HepG2 (cell line): ENCODE measurements around the gene STK4. TPM values are rescaled to one million over a fixed set of nuclear protein-coding genes. Genes with fewer than 3 reads are reported as not detected.
"Not testable (repeated sequence)": the region's sequence is repeated elsewhere in the genome, so short reads cannot be mapped to it uniquely, and the experiment has no call there.

ENCODE experiments used
- ATAC-seq: fragments of 200-7000 bp; cut with Tn5 transposase; 3 replicates; pipeline ENCODE4 v1.9.1; 2020; ENCODE audit warnings: mild to moderate bottlenecking, moderate library complexity
- BruUV-seq: library from RNA; stranded (reverse); fragments of 400-500 nt; replicated peaks from 2 replicates; lab custom pipeline; 2021; lab: Mats Ljungman, UMichigan
- CTCF ChIA-PET: fragments of 300-600 bp; formaldehyde crosslinking; extraction: SDS; loops from one replicate; lab custom pipeline; 2021; ENCODE audit warnings: low total read pairs, inconsistent platforms, low intra/inter-chr PET ratio; lab: Yijun Ruan, JAX
- POLR2A ChIA-PET: fragments of 350-600 bp; sonication (Branson Sonifier 250); formaldehyde crosslinking; loops from one replicate; lab custom pipeline; 2020; ENCODE audit warnings: antibody characterized with exemption, inconsistent platforms; lab: Yijun Ruan, JAX
- DNase-seq: peaks from one replicate; pipeline ENCODE4 v3.0.0-alpha.2; 2015; ENCODE audit warnings: low spot score
- FAIRE-seq: peaks from 3 replicates; lab custom pipeline; 2011; peaks lifted over from hg19 to GRCh38; lab: Jason Lieb, UNC
- H2AFZ ChIP-seq: one replicate; pipeline ENCODE4 v1.6.1; 2011; ENCODE audit warnings: low read length, inconsistent platforms
- H3K27ac ChIP-seq: fragments of 300-600 bp; 3 replicates; pipeline ENCODE4 v1.8.0; 2011; ENCODE audit warnings: mixed run types, mild to moderate bottlenecking, mixed read lengths, low read length, inconsistent platforms; ENCODE audit not compliant: insufficient read depth; ENCODE audit errors: extremely low read length
- H3K27me3 ChIP-seq, 2 experiments: fragments of 200-600 bp in 1 of 2; 2 replicates in 1 of 2; 3 replicates in 1 of 2; pipeline versions ENCODE4 v1.6.0 to v1.8.0; 2011; ENCODE audit warnings: low read length in 2 of 2, mild to moderate bottlenecking in 2 of 2, moderate library complexity in 2 of 2, inconsistent platforms in 1 of 2; ENCODE audit not compliant: insufficient read depth in 2 of 2, control insufficient read depth in 1 of 2
- H3K36me3 ChIP-seq, 2 experiments: fragments of 200-600 bp in 1 of 2; replicated peaks in 1 of 2; 2 replicates in 1 of 2; 3 replicates in 1 of 2; pipeline versions ENCODE4 v1.5.1 to v1.8.0; 2011; ENCODE audit warnings: low read length in 2 of 2, inconsistent platforms in 1 of 2; ENCODE audit not compliant: insufficient read depth in 2 of 2, control insufficient read depth in 1 of 2
- H3K4me1 ChIP-seq: 2 replicates; pipeline ENCODE4 v1.5.1; 2012; ENCODE audit warnings: low read length, inconsistent platforms; ENCODE audit not compliant: insufficient read depth
- H3K4me2 ChIP-seq: 2 replicates; pipeline ENCODE4 v1.6.0; 2011; ENCODE audit warnings: low read depth, low read length, inconsistent platforms
- H3K4me3 ChIP-seq, 3 experiments: fragments of 200-600 bp in 1 of 3; sonication (generic), shearing (Covaris generic) in 1 of 3; replicated peaks in 1 of 3; 2 replicates each; pipeline ENCODE4 v1.5.1; 2011 to 2016; ENCODE audit warnings: low read length in 3 of 3, inconsistent platforms in 2 of 3, low read depth in 2 of 3, mild to moderate bottlenecking in 2 of 3, control low read depth in 1 of 3, mixed read lengths in 1 of 3; ENCODE audit not compliant: insufficient read depth in 1 of 3
- H3K79me2 ChIP-seq: one replicate; pipeline ENCODE4 v1.6.1; 2011; ENCODE audit warnings: low read length, inconsistent platforms; ENCODE audit not compliant: insufficient read depth
- H3K9ac ChIP-seq: 2 replicates; pipeline ENCODE4 v1.6.0; 2011; ENCODE audit warnings: mild to moderate bottlenecking, low read depth, low read length, inconsistent platforms; ENCODE audit not compliant: insufficient read depth
- H3K9me3 ChIP-seq: 2 replicates; pipeline ENCODE4 v1.5.1; 2012; ENCODE audit warnings: mild to moderate bottlenecking, low read length
- H4K20me1 ChIP-seq: 2 replicates; pipeline ENCODE4 v1.6.0; 2011; ENCODE audit warnings: inconsistent platforms, mild to moderate bottlenecking, low read length, moderate library complexity; ENCODE audit not compliant: insufficient read depth
- SAFB2 ChIP-seq: sonication (generic); formaldehyde crosslinking; IDR thresholded peaks from 2 replicates; pipeline ENCODE4 v1.5.1; 2020; ENCODE audit warnings: missing genetic modification reagents, low read depth, mild to moderate bottlenecking, borderline replicate concordance
- WGBS: methylation state at CpG from one replicate; pipeline ENCODE4 v1.1.6; 2017; ENCODE audit warnings: low lambda C conversion rate; 5-methylcytosine and 5-hydroxymethylcytosine counted together
- in situ Hi-C: cut with HindIII; loops from 2 replicates; pipeline ENCODE4 v1.10.0; 2017; ENCODE audit warnings: low pct_unique_long_range_greater_than_20kb; ENCODE audit not compliant: extremely low pct_ligation_motif_present
- intact Hi-C: fragments of 100-400 bp; cut with micrococcal nuclease; formaldehyde crosslinking; loops from one replicate; pipeline ENCODE4 v1.10.0; 2022; ENCODE audit not compliant: unreplicated experiment
- polyA plus RNA-seq, 8 experiments: library from polyadenylated mRNA; depleted of rRNA in 3 of 8; stranded (reverse) in 7 of 8; unstranded in 1 of 8; fragments of >200 nt; fragmentation: Illumina TruSeq in 4 of 8; extraction: Trizol in 4 of 8; gene quantifications; 2 replicates each; pipeline versions ENCODE4 v1.2.1 to v1.2.3, GENCODE V29; 2011 to 2016; ENCODE audit warnings: low read depth in 4 of 8, missing spikeins in 1 of 8, mixed read lengths in 1 of 8; ENCODE audit not compliant: insufficient read depth in 1 of 8
- total RNA-seq, 5 experiments: library from RNA; depleted of rRNA; stranded (reverse); fragments of >200 nt; fragmentation: Illumina TruSeq; extraction: Trizol; gene quantifications; 2 replicates each; pipeline ENCODE4 v1.2.3, GENCODE V29; 2016; ENCODE audit warnings: low read depth in 1 of 5
- TF ChIP-seq, protein P1 (sequence below): IDR thresholded peaks from 2 replicates; pipeline ENCODE4 v1.6.1; 2016; ENCODE audit warnings: low read depth, borderline replicate concordance
- TF ChIP-seq, protein P2 (sequence below): sonication (generic); formaldehyde crosslinking; IDR thresholded peaks from 2 replicates; pipeline ENCODE4 v1.5.0; 2020; ENCODE audit warnings: missing genetic modification reagents

The STK4 gene
- total and polyA plus RNA-seq, 2 of the 13 experiments (the other 11 are each of a cell fraction or from before 2014, with no cell fraction given): 25.6 to 38.3 TPM

DNA sequence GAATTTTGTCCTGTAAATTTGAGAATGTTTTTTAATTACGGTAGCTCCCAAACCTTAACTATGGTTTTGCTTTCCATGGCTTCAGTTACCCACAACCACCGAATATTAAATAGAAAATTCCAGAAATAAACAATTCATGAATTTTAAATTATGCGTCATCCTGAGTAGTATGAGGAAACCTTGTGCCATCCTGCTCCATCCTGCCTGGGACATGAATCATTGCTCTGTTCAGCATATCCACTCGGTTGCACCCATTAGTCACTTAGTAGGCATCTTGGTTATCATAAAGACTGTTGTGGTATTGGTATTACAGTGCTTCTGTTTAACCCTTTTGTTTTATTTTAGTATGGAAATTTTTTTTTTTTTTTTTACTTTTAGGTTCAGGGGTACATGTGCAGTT lies 94.9 kb downstream of the STK4 start:
- peaks cover 3 to 17% of the 10 kb centered on the region in 2 experiments for H3K36me3 ChIP-seq
- H3K4me1 ChIP-seq: 0 out of 2 replicates have a peak, but pooled peaks cover 5% of the 10 kb centered on the region
- no peak overlapping the region for H2AFZ ChIP-seq
- H3K27ac ChIP-seq: no peak overlapping the region
- no peak for FAIRE-seq
- intact Hi-C loops: no loop called here
- H3K27me3 ChIP-seq: no peaks in the 10 kb centered on the region
- H3K9ac ChIP-seq: no peak overlapping the region
- no TSS peak for BruUV-seq
- TF ChIP-seq, protein P1, sequence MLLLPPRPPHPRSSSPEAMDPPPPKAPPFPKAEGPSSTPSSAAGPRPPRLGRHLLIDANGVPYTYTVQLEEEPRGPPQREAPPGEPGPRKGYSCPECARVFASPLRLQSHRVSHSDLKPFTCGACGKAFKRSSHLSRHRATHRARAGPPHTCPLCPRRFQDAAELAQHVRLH (CRISPR knock-in tag): no peak
- TF ChIP-seq, protein P2, sequence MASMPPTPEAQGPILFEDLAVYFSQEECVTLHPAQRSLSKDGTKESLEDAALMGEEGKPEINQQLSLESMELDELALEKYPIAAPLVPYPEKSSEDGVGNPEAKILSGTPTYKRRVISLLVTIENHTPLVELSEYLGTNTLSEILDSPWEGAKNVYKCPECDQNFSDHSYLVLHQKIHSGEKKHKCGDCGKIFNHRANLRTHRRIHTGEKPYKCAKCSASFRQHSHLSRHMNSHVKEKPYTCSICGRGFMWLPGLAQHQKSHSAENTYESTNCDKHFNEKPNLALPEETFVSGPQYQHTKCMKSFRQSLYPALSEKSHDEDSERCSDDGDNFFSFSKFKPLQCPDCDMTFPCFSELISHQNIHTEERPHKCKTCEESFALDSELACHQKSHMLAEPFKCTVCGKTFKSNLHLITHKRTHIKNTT (CRISPR knock-in tag): no peak
- TF ChIP-seq SAFB2: no peak
- TF ChIP-seq, all 625 proteins: peak for 0
- H3K4me3 ChIP-seq: no peak overlapping the region
- no peaks in the 10 kb centered on the region for H4K20me1 ChIP-seq
- in situ Hi-C loops: no loop called here
- DNase-seq: no peak
- ChIA-PET POLR2A (no interaction called here), CTCF (no interaction called here)
- no peak for ATAC-seq
- H3K4me2 ChIP-seq: no peak overlapping the region
- no peaks in the 10 kb centered on the region for H3K9me3 ChIP-seq
- H3K79me2 ChIP-seq: no peaks in the 10 kb centered on the region
- 90% methylated on average over 4 of the region's 4 CpGs for WGBS

DNA sequence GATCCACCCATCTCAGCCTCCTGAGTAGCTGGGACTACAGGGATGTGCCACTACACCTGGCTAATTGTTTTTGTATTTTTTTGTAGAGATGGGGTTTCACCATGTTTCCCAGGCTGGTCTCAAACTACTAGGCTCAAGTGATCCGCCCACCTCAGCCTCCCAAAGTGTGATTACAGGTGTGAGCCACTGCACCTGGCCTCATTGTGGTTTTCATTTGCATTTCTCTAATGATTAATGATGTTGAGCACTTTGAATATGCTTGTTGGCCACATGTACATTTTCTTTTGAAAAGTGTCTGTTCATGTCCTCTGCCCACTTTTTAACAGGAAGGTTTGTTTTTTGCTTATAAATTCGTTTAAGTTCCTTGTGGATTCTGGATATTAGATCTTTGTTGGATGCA lies 96.8 kb downstream of the STK4 start:
- CTCF ChIA-PET, H3K4me3 ChIP-seq, H3K4me2 ChIP-seq, H2AFZ ChIP-seq, ATAC-seq, H3K27me3 ChIP-seq, H3K9me3 ChIP-seq, intact Hi-C loops, BruUV-seq, H3K27ac ChIP-seq, H3K79me2 ChIP-seq, in situ Hi-C loops, H3K4me1 ChIP-seq, POLR2A ChIA-PET, DNase-seq, H4K20me1 ChIP-seq, H3K9ac ChIP-seq, FAIRE-seq: not testable (repeated sequence)
- 94% methylated on average over 2 of the region's 2 CpGs for WGBS
- H3K36me3 ChIP-seq: peaks cover 0 to 16% of the 10 kb centered on the region in 2 experiments; a peak in 3 of 5 replicates
